ENCODE results near the gene TPRX1.

The TPRX1 gene

GRCh38 chr19:47757617-47758442 lies 46.5 kb downstream of the TPRX1 start:
- Histone ChIP-seq H3K79me2 (ENCODE audit: control insufficient read depth, low read length) (no peaks in the 10 kb centered on the region), H3K27me3 (ENCODE audit: control insufficient read depth, low read length) (no peaks in the 10 kb centered on the region), H3K27ac (ENCODE audit: low read depth, low read length) (no peak overlapping the region), H3K36me3 (ENCODE audit: control insufficient read depth, low read length) (peaks cover 64% of the 10 kb centered on the region), H3F3A (ENCODE audit: control insufficient read depth, insufficient read depth) (0 out of 2 replicates have a peak, but pooled peaks cover 3% of the 10 kb centered on the region), H3K4me2 (ENCODE audit: low read length) (no peak overlapping the region), H3K9me2 (replicated peaks; ENCODE audit: control insufficient read depth, low read length) (no peaks in the 10 kb centered on the region), H3K4me1 (ENCODE audit: control insufficient read depth, low read length) (no peaks in the 10 kb centered on the region), H4K20me1 (ENCODE audit: control insufficient read depth, insufficient read depth, low read depth, low read length) (no peaks in the 10 kb centered on the region), H3K9me3 (ENCODE audit: control insufficient read depth, insufficient read depth, low read length) (no peaks in the 10 kb centered on the region), H3K4me3 (ENCODE audit: low read length) (no peak overlapping the region)
- TF ChIP-seq EZH2phosphoT487 (IDR thresholded peaks at IDR 0.05; ENCODE audit: borderline replicate concordance, low read length) (no peak), CTCF (IDR thresholded peaks at IDR 0.05; ENCODE audit: low read depth, low read length, poor library complexity, severe bottlenecking) (no peak)

- Histone ChIP-seq H3K4me2 (ENCODE audit: low read length) (no peak overlapping the region), H3K4me3 (ENCODE audit: low read length) (no peak overlapping the region), H3K27me3 (ENCODE audit: control insufficient read depth, low read length) (no peaks in the 10 kb centered on the region), H4K20me1 (ENCODE audit: control insufficient read depth, insufficient read depth, low read depth, low read length) (no peaks in the 10 kb centered on the region), H3K4me1 (ENCODE audit: control insufficient read depth, low read length) (no peaks in the 10 kb centered on the region), H3K9me3 (ENCODE audit: control insufficient read depth, insufficient read depth, low read length) (no peaks in the 10 kb centered on the region), H3K27ac (ENCODE audit: low read depth, low read length) (no peak overlapping the region), H3K9me2 (replicated peaks; ENCODE audit: control insufficient read depth, low read length) (no peaks in the 10 kb centered on the region), H3K79me2 (ENCODE audit: control insufficient read depth, low read length) (no peaks in the 10 kb centered on the region), H3K36me3 (ENCODE audit: control insufficient read depth, low read length) (peaks cover 71% of the 10 kb centered on the region), H3F3A (ENCODE audit: control insufficient read depth, insufficient read depth) (0 out of 2 replicates have a peak, but pooled peaks cover 3% of the 10 kb centered on the region)
- no peak for TF ChIP-seq EZH2phosphoT487 (IDR thresholded peaks at IDR 0.05; ENCODE audit: borderline replicate concordance, low read length)
- no peak for TF ChIP-seq CTCF (IDR thresholded peaks at IDR 0.05; ENCODE audit: low read depth, low read length, poor library complexity, severe bottlenecking)
These were observed 47.3 kb downstream of the TPRX1 start for GRCh38 chr19:47756953-47757608.

- Histone ChIP-seq H4K20me1 (ENCODE audit: control insufficient read depth, insufficient read depth, low read depth, low read length) (no peaks in the 10 kb centered on the region), H3K9me2 (replicated peaks; ENCODE audit: control insufficient read depth, low read length) (no peaks in the 10 kb centered on the region), H3K9me3 (ENCODE audit: control insufficient read depth, insufficient read depth, low read length) (no peaks in the 10 kb centered on the region), H3K36me3 (ENCODE audit: control insufficient read depth, low read length) (peaks cover 73% of the 10 kb centered on the region), H3K4me3 (ENCODE audit: low read length) (no peak overlapping the region), H3K4me2 (ENCODE audit: low read length) (no peak overlapping the region), H3K27me3 (ENCODE audit: control insufficient read depth, low read length) (no peaks in the 10 kb centered on the region), H3F3A (ENCODE audit: control insufficient read depth, insufficient read depth) (0 out of 2 replicates have a peak, but pooled peaks cover 3% of the 10 kb centered on the region), H3K79me2 (ENCODE audit: control insufficient read depth, low read length) (no peaks in the 10 kb centered on the region), H3K4me1 (ENCODE audit: control insufficient read depth, low read length) (no peaks in the 10 kb centered on the region), H3K27ac (ENCODE audit: low read depth, low read length) (no peak overlapping the region)
- no peak for TF ChIP-seq CTCF (IDR thresholded peaks at IDR 0.05; ENCODE audit: low read depth, low read length, poor library complexity, severe bottlenecking)
- no peak for TF ChIP-seq EZH2phosphoT487 (IDR thresholded peaks at IDR 0.05; ENCODE audit: borderline replicate concordance, low read length)
These were observed 47.8 kb downstream of the TPRX1 start for GRCh38 chr19:47756627-47756929.

Measured in DOHH2 (cell line).